Activated naive CD8-positive, alpha-beta T cell treated with anti-CD3 and anti-CD28 coated beads, Interleukin-2, amount 50 U/mL, for 24 hours (primary cell): ENCODE data around the gene TEDC1.
A peak's percentile ranks its signal among the peaks of the same experiment; 100 is the strongest.

Source experiments
- ATAC-seq: fragments of 150-1000 bp; cut with Tn5 transposase; one replicate; pipeline ENCODE4 v1.10.0; 2021
- DNase-seq: peaks from one replicate; pipeline ENCODE4 v3.0.0; 2021
- H3K27ac Mint-ChIP-seq: one replicate; pipeline ENCODE4 v1.8.0; 2021; ENCODE audit warnings: mild to moderate bottlenecking, mixed read lengths
- H3K27me3 Mint-ChIP-seq: one replicate; pipeline ENCODE4 v1.8.0; 2021; ENCODE audit warnings: mixed read lengths
- H3K36me3 Mint-ChIP-seq: one replicate; pipeline ENCODE4 v1.8.0; 2021; ENCODE audit warnings: low read depth, mixed read lengths
- H3K4me1 Mint-ChIP-seq: one replicate; pipeline ENCODE4 v1.8.0; 2021; ENCODE audit warnings: mixed read lengths
- H3K4me3 Mint-ChIP-seq: one replicate; pipeline ENCODE4 v1.8.0; 2021; ENCODE audit warnings: mild to moderate bottlenecking, moderate library complexity, mixed read lengths
- H3K9me3 Mint-ChIP-seq: one replicate; pipeline ENCODE4 v1.8.0; 2021; ENCODE audit warnings: mixed read lengths

Gene TEDC1

GRCh38 chr14:105484069-105484996 is 6.7 kb upstream of the TEDC1 start:
- Mint-ChIP-seq H3K27ac (peak overlapping the region; percentile 67), H3K27me3 (peaks cover 7% of the 10 kb centered on the region), H3K4me1 (peaks cover 66% of the 10 kb centered on the region), H3K36me3 (no peaks in the 10 kb centered on the region), H3K4me3 (no peak overlapping the region), H3K9me3 (no peaks in the 10 kb centered on the region)
- ATAC-seq: no peak
- DNase-seq: peak; percentile 44

GRCh38 chr14:105484997-105485393 is 6.1 kb upstream of the TEDC1 start:
- Mint-ChIP-seq H3K27ac (no peak overlapping the region), H3K4me3 (no peak overlapping the region), H3K36me3 (no peaks in the 10 kb centered on the region), H3K4me1 (peaks cover 67% of the 10 kb centered on the region), H3K9me3 (no peaks in the 10 kb centered on the region), H3K27me3 (peaks cover under 1% of the 10 kb centered on the region)
- no peak for DNase-seq
- no peak for ATAC-seq

- H3K9me3 Mint-ChIP-seq: no peaks in the 10 kb centered on the region
- H3K4me1 Mint-ChIP-seq: peaks cover 61% of the 10 kb centered on the region
- H3K4me3 Mint-ChIP-seq: peak overlapping the region; percentile 17
- DNase-seq: peak; percentile 55
- H3K27me3 Mint-ChIP-seq: no peaks in the 10 kb centered on the region
- no peaks in the 10 kb centered on the region for H3K36me3 Mint-ChIP-seq
- ATAC-seq: no peak
- no peak overlapping the region for H3K27ac Mint-ChIP-seq
Observed at GRCh38 chr14:105485739-105486162, 5.3 kb upstream of the TEDC1 start.

- H3K4me3 Mint-ChIP-seq: peak within 1 kb of the TSS; percentile 81
- no peaks in the 10 kb centered on the region for H3K36me3 Mint-ChIP-seq
- H3K9me3 Mint-ChIP-seq: no peaks in the 10 kb centered on the region
- H3K27me3 Mint-ChIP-seq: no peaks in the 10 kb centered on the region
- ATAC-seq: no peak
- H3K27ac Mint-ChIP-seq: peak within 1 kb of the TSS; percentile 71
- H3K4me1 Mint-ChIP-seq: peaks cover 60% of the 10 kb centered on the region
- peak; percentile 32 for DNase-seq
Observed at GRCh38 chr14:105486163-105486973, 4.7 kb upstream of the TEDC1 start, which contains the start of gene CRIP1. Gene CRIP1 (plus strand): TSS chr14:105486886. CDS start chr14:105487260, 374 bp downstream.

GRCh38 chr14:105486974-105487448 is 4.0 kb upstream of the TEDC1 start:
- H3K36me3 Mint-ChIP-seq: peaks cover 3% of the 10 kb centered on the region
- H3K9me3 Mint-ChIP-seq: no peaks in the 10 kb centered on the region
- peaks cover 59% of the 10 kb centered on the region for H3K4me1 Mint-ChIP-seq
- peak overlapping the region; percentile 81 for H3K4me3 Mint-ChIP-seq
- H3K27me3 Mint-ChIP-seq: no peaks in the 10 kb centered on the region
- no peak for ATAC-seq
- no peak overlapping the region for H3K27ac Mint-ChIP-seq
- peak; percentile 65 for DNase-seq

GRCh38 chr14:105487449-105487985 is 3.5 kb upstream of the TEDC1 start:
- no peak for ATAC-seq
- no peaks in the 10 kb centered on the region for H3K27me3 Mint-ChIP-seq
- peaks cover 4% of the 10 kb centered on the region for H3K36me3 Mint-ChIP-seq
- H3K9me3 Mint-ChIP-seq: no peaks in the 10 kb centered on the region
- DNase-seq: peak; percentile 67
- peak overlapping the region; percentile 71 for H3K27ac Mint-ChIP-seq
- H3K4me1 Mint-ChIP-seq: peaks cover 56% of the 10 kb centered on the region
- peak overlapping the region; percentile 81 for H3K4me3 Mint-ChIP-seq

- Mint-ChIP-seq H3K27me3 (no peaks in the 10 kb centered on the region), H3K4me1 (peaks cover 51% of the 10 kb centered on the region), H3K4me3 (peak overlapping the region; percentile 81), H3K27ac (peak overlapping the region; percentile 71), H3K9me3 (no peaks in the 10 kb centered on the region), H3K36me3 (peaks cover 4% of the 10 kb centered on the region)
- ATAC-seq (no peak), DNase-seq (peak; percentile 38)
Observed at GRCh38 chr14:105487986-105488777, 2.9 kb upstream of the TEDC1 start.

- Mint-ChIP-seq H3K36me3 (peaks cover 4% of the 10 kb centered on the region), H3K9me3 (no peaks in the 10 kb centered on the region), H3K4me1 (peaks cover 49% of the 10 kb centered on the region), H3K4me3 (peak overlapping the region; percentile 81), H3K27ac (no peak overlapping the region), H3K27me3 (no peaks in the 10 kb centered on the region)
- DNase-seq: peak; percentile 15
- no peak for ATAC-seq
Observed at GRCh38 chr14:105488781-105489541, 2.1 kb upstream of the TEDC1 start.

GRCh38 chr14:105489542-105490266 is 1.3 kb upstream of the TEDC1 start:
- H3K4me3 Mint-ChIP-seq: peak overlapping the region; percentile 81
- H3K4me1 Mint-ChIP-seq: peaks cover 41% of the 10 kb centered on the region
- no peaks in the 10 kb centered on the region for H3K27me3 Mint-ChIP-seq
- DNase-seq: peak; percentile 86
- peak; percentile 1 for ATAC-seq
- H3K36me3 Mint-ChIP-seq: peaks cover 4% of the 10 kb centered on the region
- H3K9me3 Mint-ChIP-seq: no peaks in the 10 kb centered on the region
- peak overlapping the region; percentile 74 for H3K27ac Mint-ChIP-seq

GRCh38 chr14:105490267-105490571 is 827 bp upstream of the TEDC1 start:
- peaks cover 39% of the 10 kb centered on the region for H3K4me1 Mint-ChIP-seq
- peak overlapping the region; percentile 74 for H3K27ac Mint-ChIP-seq
- no peak for DNase-seq
- no peaks in the 10 kb centered on the region for H3K27me3 Mint-ChIP-seq
- peak overlapping the region; percentile 81 for H3K4me3 Mint-ChIP-seq
- H3K36me3 Mint-ChIP-seq: peaks cover 4% of the 10 kb centered on the region
- ATAC-seq: no peak
- H3K9me3 Mint-ChIP-seq: no peaks in the 10 kb centered on the region

- ATAC-seq (peak; percentile 3), DNase-seq (peak; percentile 94)
- H3K4me3 Mint-ChIP-seq: peak overlapping the region; percentile 82
- H3K4me1 Mint-ChIP-seq: peaks cover 32% of the 10 kb centered on the region
- peak overlapping the region; percentile 87 for H3K27ac Mint-ChIP-seq
- H3K27me3 Mint-ChIP-seq: no peaks in the 10 kb centered on the region
- no peaks in the 10 kb centered on the region for H3K9me3 Mint-ChIP-seq
- peaks cover 4% of the 10 kb centered on the region for H3K36me3 Mint-ChIP-seq
Observed at GRCh38 chr14:105491366-105491973, 424 bp downstream of the TEDC1 start.

GRCh38 chr14:105492031-105492970 is 1.3 kb downstream of the TEDC1 start:
- no peaks in the 10 kb centered on the region for H3K9me3 Mint-ChIP-seq
- no peak for DNase-seq
- peaks cover 28% of the 10 kb centered on the region for H3K4me1 Mint-ChIP-seq
- H3K27me3 Mint-ChIP-seq: no peaks in the 10 kb centered on the region
- peak overlapping the region; percentile 83 for H3K27ac Mint-ChIP-seq
- H3K36me3 Mint-ChIP-seq: peaks cover 4% of the 10 kb centered on the region
- no peak for ATAC-seq
- peak overlapping the region; percentile 82 for H3K4me3 Mint-ChIP-seq
